Panc1 (cell line): ENCODE measurements around the gene ZNF783.

Experiments
- CTCF ChIP-seq: fragments of 450-650 bp; IDR thresholded peaks from 2 replicates; pipeline ENCODE4 v1.5.1; 2017; ENCODE audit warnings: mild to moderate bottlenecking
- POLR2AphosphoS5 ChIP-seq: IDR thresholded peaks from 2 replicates; pipeline ENCODE4 v1.6.1; 2012; ENCODE audit warnings: mild to moderate bottlenecking, low read depth, low read length, moderate library complexity
- REST ChIP-seq, 2 experiments: IDR thresholded peaks; 2 replicates each; pipeline ENCODE4 v1.6.1; 2011 to 2012; ENCODE audit warnings: low read depth in 2 of 2, control low read depth in 1 of 2, low read length in 1 of 2, mild to moderate bottlenecking in 1 of 2, moderate library complexity in 1 of 2; ENCODE audit not compliant: insufficient read depth in 1 of 2
- SIN3A ChIP-seq: IDR thresholded peaks from 2 replicates; pipeline ENCODE4 v1.6.1; 2012; ENCODE audit warnings: low read depth, mild to moderate bottlenecking, low read length, moderate library complexity, borderline replicate concordance; ENCODE audit not compliant: insufficient read depth

GRCh38 chr7:149267733-149268132 lies 5.7 kb downstream of the ZNF783 start:
- TF ChIP-seq CTCF, result no peak
- TF ChIP-seq POLR2AphosphoS5, result no peak
- TF ChIP-seq SIN3A, result no peak
- no peak for TF ChIP-seq REST (IDR thresholded peaks at IDR 0.05; ENCODE audit: insufficient read depth in 1 of 2, low read depth in 2 of 2, low read length in 1 of 2)
